ENCODE results near the gene VPS9D1.

DNA sequence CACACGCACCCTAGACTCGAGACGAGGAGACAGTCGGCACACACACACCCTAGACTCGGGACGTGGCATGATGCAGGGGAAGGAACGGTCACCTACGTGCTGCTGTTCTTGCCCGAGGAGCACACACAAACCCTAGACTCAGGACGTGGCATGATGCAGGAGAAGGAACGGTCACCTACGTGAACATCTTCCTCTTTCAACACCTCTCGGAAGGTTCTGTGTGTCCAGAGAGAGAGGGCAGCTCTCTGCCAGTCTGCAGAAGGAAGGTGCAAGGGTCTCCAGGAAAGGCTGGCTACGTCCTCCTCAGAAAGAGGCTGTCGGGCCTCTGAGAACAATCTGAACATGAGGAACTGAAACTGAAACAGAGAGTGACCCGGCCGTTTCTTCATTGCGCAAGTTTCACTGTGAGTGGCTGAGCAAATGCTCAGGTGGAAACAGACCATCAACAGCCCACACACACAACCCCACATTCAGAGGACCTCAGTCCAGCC is 44.1 kb upstream of the VPS9D1 start:
- no peak for TF ChIP-seq YY1 (IDR thresholded peaks at IDR 0.05; ENCODE audit: insufficient read depth, insufficient read length)
- no peak for TF ChIP-seq SUZ12 (IDR thresholded peaks at IDR 0.05; ENCODE audit: extremely low read depth, insufficient read depth, insufficient read length)
- no peak for TF ChIP-seq ZNF274 (IDR thresholded peaks at IDR 0.05; ENCODE audit: low read depth, low read length)

Data from NT2/D1 (cell line).